Activated CD4-positive, alpha-beta memory T cell treated with anti-CD3 and anti-CD28 coated beads for 36 hours (primary cell): Measurements from ENCODE around the gene STX2. TPM values are rescaled to one million over a fixed set of nuclear protein-coding genes. Genes with fewer than 3 reads are reported as not detected.

Experiments
- CTCF ChIA-PET: fragments of 350-600 bp; sonication (Branson Sonifier 250); formaldehyde crosslinking; loops from one replicate; lab custom pipeline; 2021; ENCODE audit warnings: antibody characterized with exemption, inconsistent platforms; lab: Charles Lee
- POLR2A ChIA-PET: fragments of 350-600 bp; sonication (Branson Sonifier 250); formaldehyde crosslinking; loops from one replicate; lab custom pipeline; 2021; ENCODE audit warnings: antibody characterized with exemption; lab: Charles Lee
- DNase-seq: peaks from one replicate; pipeline ENCODE4 v3.0.0-alpha.2; 2020
- H3K27ac Mint-ChIP-seq: one replicate; pipeline ENCODE4 v1.8.0; 2021; ENCODE audit warnings: mixed read lengths
- H3K27me3 Mint-ChIP-seq: one replicate; pipeline ENCODE4 v1.8.0; 2021; ENCODE audit warnings: mixed read lengths
- H3K36me3 Mint-ChIP-seq: one replicate; pipeline ENCODE4 v1.8.0; 2021; ENCODE audit warnings: mixed read lengths
- H3K4me1 Mint-ChIP-seq: one replicate; pipeline ENCODE4 v1.8.0; 2021; ENCODE audit warnings: low read depth, mixed read lengths
- H3K4me3 Mint-ChIP-seq: one replicate; pipeline ENCODE4 v1.8.0; 2021; ENCODE audit warnings: mild to moderate bottlenecking, mixed read lengths
- H3K9me3 Mint-ChIP-seq: one replicate; pipeline ENCODE4 v1.8.0; 2021; ENCODE audit warnings: mixed read lengths
- intact Hi-C: fragments of 100-400 bp; cut with micrococcal nuclease; formaldehyde crosslinking; loops from one replicate; pipeline ENCODE4 v1.15.1; 2023
- total RNA-seq, 2 experiments: library from RNA; stranded (reverse); gene quantifications; one replicate each; pipeline ENCODE4 v1.2.3, GENCODE V29; 2021

Gene STX2
- total RNA-seq, 2 experiments from 2014 or later = 18.1 to 22.8 TPM

GRCh38 chr12:130809791-130810190 is 29.3 kb downstream of the STX2 start:
- POLR2A ChIA-PET = no interaction called here
- no peak overlapping the region for H3K27ac Mint-ChIP-seq
- no peaks in the 10 kb centered on the region for H3K27me3 Mint-ChIP-seq
- no peaks in the 10 kb centered on the region for H3K9me3 Mint-ChIP-seq
- H3K4me3 Mint-ChIP-seq = no peak overlapping the region
- CTCF ChIA-PET = interaction anchor here (1.3 to 1.5 kb wide), 2 partner anchors 8 to 12 kb away, joined by 3 to 7 read pairs; no protein-coding TSS in a partner anchor
- intact Hi-C loops = no loop called here
- peaks cover 51% of the 10 kb centered on the region for H3K36me3 Mint-ChIP-seq
- H3K4me1 Mint-ChIP-seq = peaks cover 3% of the 10 kb centered on the region
- DNase-seq = no peak

GRCh38 chr12:130807309-130807708 is 31.7 kb downstream of the STX2 start:
- intact Hi-C loops = no loop called here
- ChIA-PET POLR2A (no interaction called here), CTCF (no interaction called here)
- Mint-ChIP-seq H3K9me3 (no peaks in the 10 kb centered on the region), H3K27me3 (no peaks in the 10 kb centered on the region), H3K27ac (no peak overlapping the region), H3K4me1 (peaks cover 6% of the 10 kb centered on the region), H3K4me3 (no peak overlapping the region), H3K36me3 (peaks cover 58% of the 10 kb centered on the region)
- no peak for DNase-seq

GRCh38 chr12:130806574-130806973 is 32.5 kb downstream of the STX2 start:
- no peak overlapping the region for H3K27ac Mint-ChIP-seq
- ChIA-PET CTCF (no interaction called here), POLR2A (no interaction called here)
- H3K36me3 Mint-ChIP-seq = peaks cover 58% of the 10 kb centered on the region
- H3K4me1 Mint-ChIP-seq = peaks cover 6% of the 10 kb centered on the region
- intact Hi-C loops = no loop called here
- H3K27me3 Mint-ChIP-seq = no peaks in the 10 kb centered on the region
- no peak for DNase-seq
- no peak overlapping the region for H3K4me3 Mint-ChIP-seq
- H3K9me3 Mint-ChIP-seq = no peaks in the 10 kb centered on the region

GRCh38 chr12:130805635-130806034 is 33.4 kb downstream of the STX2 start:
- no peak for DNase-seq
- peaks cover 8% of the 10 kb centered on the region for H3K4me1 Mint-ChIP-seq
- CTCF ChIA-PET = no interaction called here
- intact Hi-C loops = no loop called here
- POLR2A ChIA-PET = no interaction called here
- H3K4me3 Mint-ChIP-seq = no peak overlapping the region
- no peaks in the 10 kb centered on the region for H3K9me3 Mint-ChIP-seq
- H3K36me3 Mint-ChIP-seq = peaks cover 59% of the 10 kb centered on the region
- H3K27me3 Mint-ChIP-seq = no peaks in the 10 kb centered on the region
- H3K27ac Mint-ChIP-seq = no peak overlapping the region

GRCh38 chr12:130804216-130804615 is 34.8 kb downstream of the STX2 start:
- H3K36me3 Mint-ChIP-seq = peaks cover 67% of the 10 kb centered on the region
- H3K4me1 Mint-ChIP-seq = peaks cover 14% of the 10 kb centered on the region
- no peak for DNase-seq
- no peaks in the 10 kb centered on the region for H3K27me3 Mint-ChIP-seq
- no peak overlapping the region for H3K27ac Mint-ChIP-seq
- intact Hi-C loops = no loop called here
- ChIA-PET POLR2A (no interaction called here), CTCF (no interaction called here)
- H3K9me3 Mint-ChIP-seq = no peaks in the 10 kb centered on the region
- H3K4me3 Mint-ChIP-seq = no peak overlapping the region

- CTCF ChIA-PET = no interaction called here
- no peak overlapping the region for H3K27ac Mint-ChIP-seq
Measured at GRCh38 chr12:130803702-130804101, 35.3 kb downstream of the STX2 start.

GRCh38 chr12:130800312-130800711 is 38.7 kb downstream of the STX2 start:
- no peak overlapping the region for H3K27ac Mint-ChIP-seq
- intact Hi-C loops = no loop called here

More at GRCh38 chr12:130803702-130804101, 35.3 kb downstream of the STX2 start:
- no peak overlapping the region for H3K4me3 Mint-ChIP-seq
- intact Hi-C loops = no loop called here
- peaks cover 14% of the 10 kb centered on the region for H3K4me1 Mint-ChIP-seq
- no peak for DNase-seq
- POLR2A ChIA-PET = no interaction called here
- H3K27me3 Mint-ChIP-seq = no peaks in the 10 kb centered on the region
- peaks cover 69% of the 10 kb centered on the region for H3K36me3 Mint-ChIP-seq
- H3K9me3 Mint-ChIP-seq = no peaks in the 10 kb centered on the region

GRCh38 chr12:130799051-130799450 is 40.0 kb downstream of the STX2 start:
- ChIA-PET CTCF (interaction anchor here (0.9 to 1.4 kb wide), 2 partner anchors 19 to 28 kb away, joined by 3 to 5 read pairs; no protein-coding TSS in a partner anchor), POLR2A (no interaction called here)
- H3K27me3 Mint-ChIP-seq = no peaks in the 10 kb centered on the region
- peaks cover 55% of the 10 kb centered on the region for H3K36me3 Mint-ChIP-seq
- peaks cover 27% of the 10 kb centered on the region for H3K4me1 Mint-ChIP-seq
- no peak overlapping the region for H3K27ac Mint-ChIP-seq
- H3K4me3 Mint-ChIP-seq = no peak overlapping the region
- DNase-seq = no peak
- intact Hi-C loops = no loop called here
- no peaks in the 10 kb centered on the region for H3K9me3 Mint-ChIP-seq

More at GRCh38 chr12:130800312-130800711, 38.7 kb downstream of the STX2 start:
- ChIA-PET CTCF (no interaction called here), POLR2A (no interaction called here)
- no peaks in the 10 kb centered on the region for H3K27me3 Mint-ChIP-seq
- H3K9me3 Mint-ChIP-seq = no peaks in the 10 kb centered on the region
- H3K4me1 Mint-ChIP-seq = peaks cover 27% of the 10 kb centered on the region
- peaks cover 58% of the 10 kb centered on the region for H3K36me3 Mint-ChIP-seq
- DNase-seq = peak; percentile 18
- H3K4me3 Mint-ChIP-seq = no peak overlapping the region

GRCh38 chr12:130796985-130797686 is 41.9 kb downstream of the STX2 start:
- CTCF ChIA-PET = interaction anchor here (0.9 to 1.5 kb wide), 3 partner anchors 20 to 23 kb away, joined by 3 to 7 read pairs (median 4); no protein-coding TSS in a partner anchor
- Mint-ChIP-seq H3K4me1 (peaks cover 29% of the 10 kb centered on the region), H3K36me3 (peaks cover 55% of the 10 kb centered on the region), H3K27me3 (no peaks in the 10 kb centered on the region), H3K27ac (peak overlapping the region; percentile 87), H3K4me3 (peak overlapping the region; percentile 48), H3K9me3 (no peaks in the 10 kb centered on the region)
- POLR2A ChIA-PET = interaction anchor here (1.1 to 1.7 kb wide), 2 partner anchors 21 to 29 kb away, joined by 3 to 5 read pairs; no protein-coding TSS in a partner anchor
- peak; percentile 84 for DNase-seq
- intact Hi-C loops = loop anchor here (1.0 to 2.0 kb wide), 5 partner anchors 20 to 42 kb away; partner anchors contain the start of gene STX2

GRCh38 chr12:130795906-130796305 is 43.1 kb downstream of the STX2 start:
- H3K4me1 Mint-ChIP-seq = peaks cover 28% of the 10 kb centered on the region
- H3K9me3 Mint-ChIP-seq = no peaks in the 10 kb centered on the region
- no peak overlapping the region for H3K27ac Mint-ChIP-seq
- CTCF ChIA-PET = interaction anchor here (0.9 to 1.5 kb wide), 3 partner anchors 20 to 25 kb away, joined by 3 to 7 read pairs (median 4); no protein-coding TSS in a partner anchor
- H3K4me3 Mint-ChIP-seq = no peak overlapping the region
- intact Hi-C loops = loop anchor here (2.0 kb wide), 2 partner anchors 19 to 43 kb away; partner anchors contain the start of gene STX2
- peaks cover 52% of the 10 kb centered on the region for H3K36me3 Mint-ChIP-seq
- no peak for DNase-seq
- POLR2A ChIA-PET = interaction anchor here (1.1 to 1.7 kb wide), 2 partner anchors 20 to 30 kb away, joined by 3 to 5 read pairs; no protein-coding TSS in a partner anchor
- no peaks in the 10 kb centered on the region for H3K27me3 Mint-ChIP-seq

- H3K9me3 Mint-ChIP-seq = no peaks in the 10 kb centered on the region
- POLR2A ChIA-PET = no interaction called here
- H3K27me3 Mint-ChIP-seq = no peaks in the 10 kb centered on the region
Measured at GRCh38 chr12:130793554-130793849, 45.5 kb downstream of the STX2 start.

GRCh38 chr12:130792821-130793553 is 46.1 kb downstream of the STX2 start:
- intact Hi-C loops = no loop called here
- CTCF ChIA-PET = no interaction called here
- POLR2A ChIA-PET = no interaction called here
- no peaks in the 10 kb centered on the region for H3K9me3 Mint-ChIP-seq
- no peaks in the 10 kb centered on the region for H3K27me3 Mint-ChIP-seq
- no peak overlapping the region for H3K27ac Mint-ChIP-seq
- peaks cover 20% of the 10 kb centered on the region for H3K4me1 Mint-ChIP-seq
- peaks cover 49% of the 10 kb centered on the region for H3K36me3 Mint-ChIP-seq
- peak; percentile 28 for DNase-seq
- H3K4me3 Mint-ChIP-seq = no peak overlapping the region

More at GRCh38 chr12:130793554-130793849, 45.5 kb downstream of the STX2 start:
- Mint-ChIP-seq H3K27ac (no peak overlapping the region), H3K36me3 (peaks cover 46% of the 10 kb centered on the region), H3K4me1 (peaks cover 21% of the 10 kb centered on the region), H3K4me3 (no peak overlapping the region)
- DNase-seq = no peak
- CTCF ChIA-PET = no interaction called here
- intact Hi-C loops = no loop called here
